Calu3 (cell line): Measurements from ENCODE around the gene RPS6KA2. TPM values are rescaled to one million over a fixed set of nuclear protein-coding genes. Genes with fewer than 3 reads are reported as not detected.

Experiments used
- BruUV-seq: library from RNA; stranded (reverse); fragments of 400-500 nt; replicated peaks from 2 replicates; lab custom pipeline; 2021; lab: Mats Ljungman, UMichigan
- CTCF ChIA-PET: fragments of 300-600 bp; sonication (Branson Sonifier 250); formaldehyde crosslinking; loops from one replicate; lab custom pipeline; 2022; ENCODE audit warnings: antibody characterized with exemption; lab: Charles Lee
- DNase-seq: peaks from one replicate; pipeline ENCODE4 v3.0.0; 2022
- H3K27ac Mint-ChIP-seq: one replicate; pipeline ENCODE4 v1.8.0; 2022; ENCODE audit warnings: mixed read lengths; ENCODE audit not compliant: unreplicated experiment
- H3K27me3 Mint-ChIP-seq: one replicate; pipeline ENCODE4 v1.8.0; 2022; ENCODE audit warnings: mixed read lengths; ENCODE audit not compliant: unreplicated experiment
- H3K36me3 Mint-ChIP-seq: one replicate; pipeline ENCODE4 v1.8.0; 2022; ENCODE audit warnings: mild to moderate bottlenecking, moderate library complexity, mixed read lengths; ENCODE audit not compliant: insufficient read depth, unreplicated experiment
- H3K4me1 Mint-ChIP-seq: one replicate; pipeline ENCODE4 v1.8.0; 2022; ENCODE audit warnings: mild to moderate bottlenecking, low read depth, mixed read lengths; ENCODE audit not compliant: unreplicated experiment
- H3K4me3 Mint-ChIP-seq: one replicate; pipeline ENCODE4 v1.8.0; 2022; ENCODE audit warnings: mild to moderate bottlenecking, low read depth, moderate library complexity, mixed read lengths; ENCODE audit not compliant: unreplicated experiment
- H3K9me3 Mint-ChIP-seq: one replicate; pipeline ENCODE4 v1.8.0; 2022; ENCODE audit warnings: low read depth, mixed read lengths; ENCODE audit not compliant: unreplicated experiment
- intact Hi-C: fragments of 100-400 bp; cut with micrococcal nuclease; formaldehyde crosslinking; loops from one replicate; pipeline ENCODE4 v1.10.0; 2022; ENCODE audit not compliant: unreplicated experiment
- total RNA-seq: library from RNA; stranded (reverse); gene quantifications from 2 replicates; pipeline ENCODE4 v1.2.3, GENCODE V29; 2022
- TF ChIP-seq, protein P1 (sequence below): fragments of 200-600 bp; IDR thresholded peaks from one replicate; pipeline ENCODE4 v1.8.0; 2022; ENCODE audit warnings: antibody characterized with exemption; ENCODE audit not compliant: unreplicated experiment

Gene RPS6KA2
- total RNA-seq, 1 experiment from 2014 or later: 41.3 TPM

DNA sequence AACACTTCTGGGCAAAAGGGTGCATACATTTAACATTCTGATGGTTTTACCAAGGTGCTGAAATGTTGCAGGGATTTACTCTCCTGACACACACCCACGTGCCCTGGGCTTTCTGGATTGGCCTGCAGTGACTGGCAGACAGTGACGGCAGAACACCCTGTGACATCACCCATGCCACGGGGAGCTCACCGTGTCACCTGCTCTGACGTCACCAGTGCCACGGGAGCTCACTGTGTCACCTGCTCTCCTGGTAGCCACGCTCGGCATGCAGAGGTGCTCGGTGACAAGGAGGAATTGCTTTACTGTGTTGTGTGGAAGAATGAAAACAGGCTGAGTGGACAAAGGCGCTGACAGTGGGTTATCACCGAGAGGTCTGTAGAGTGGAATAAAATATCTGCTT is 139.9 kb downstream of the RPS6KA2 start:
- Mint-ChIP-seq H3K4me1 (peaks cover 21% of the 10 kb centered on the region), H3K36me3 (peaks cover 23% of the 10 kb centered on the region), H3K4me3 (no peak overlapping the region), H3K27ac (no peak overlapping the region), H3K9me3 (no peaks in the 10 kb centered on the region), H3K27me3 (no peaks in the 10 kb centered on the region)
- TF ChIP-seq, protein P1, sequence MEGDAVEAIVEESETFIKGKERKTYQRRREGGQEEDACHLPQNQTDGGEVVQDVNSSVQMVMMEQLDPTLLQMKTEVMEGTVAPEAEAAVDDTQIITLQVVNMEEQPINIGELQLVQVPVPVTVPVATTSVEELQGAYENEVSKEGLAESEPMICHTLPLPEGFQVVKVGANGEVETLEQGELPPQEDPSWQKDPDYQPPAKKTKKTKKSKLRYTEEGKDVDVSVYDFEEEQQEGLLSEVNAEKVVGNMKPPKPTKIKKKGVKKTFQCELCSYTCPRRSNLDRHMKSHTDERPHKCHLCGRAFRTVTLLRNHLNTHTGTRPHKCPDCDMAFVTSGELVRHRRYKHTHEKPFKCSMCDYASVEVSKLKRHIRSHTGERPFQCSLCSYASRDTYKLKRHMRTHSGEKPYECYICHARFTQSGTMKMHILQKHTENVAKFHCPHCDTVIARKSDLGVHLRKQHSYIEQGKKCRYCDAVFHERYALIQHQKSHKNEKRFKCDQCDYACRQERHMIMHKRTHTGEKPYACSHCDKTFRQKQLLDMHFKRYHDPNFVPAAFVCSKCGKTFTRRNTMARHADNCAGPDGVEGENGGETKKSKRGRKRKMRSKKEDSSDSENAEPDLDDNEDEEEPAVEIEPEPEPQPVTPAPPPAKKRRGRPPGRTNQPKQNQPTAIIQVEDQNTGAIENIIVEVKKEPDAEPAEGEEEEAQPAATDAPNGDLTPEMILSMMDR: no peak
- no TSS peak for BruUV-seq
- CTCF ChIA-PET: no interaction called here
- intact Hi-C loops: no loop called here
- no peak for DNase-seq

DNA sequence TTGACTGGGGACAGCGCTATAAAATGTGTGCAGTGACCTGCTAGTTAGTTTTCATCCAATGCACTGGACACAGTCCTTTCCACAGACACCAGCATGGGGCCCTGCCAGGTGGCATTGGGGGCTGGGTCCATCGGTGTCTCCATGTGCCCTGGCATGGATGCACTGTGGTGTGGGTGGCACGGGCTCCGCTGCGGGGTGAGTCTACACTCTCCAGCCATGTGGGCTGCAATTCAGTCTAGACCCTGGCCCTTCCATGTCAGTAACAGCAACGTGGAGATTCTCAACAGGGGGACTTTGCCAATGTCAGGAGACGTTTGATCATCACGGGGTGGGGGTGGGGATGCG is 140.5 kb downstream of the RPS6KA2 start:
- BruUV-seq: no TSS peak
- intact Hi-C loops: no loop called here
- H3K4me1 Mint-ChIP-seq: peaks cover 15% of the 10 kb centered on the region

DNA sequence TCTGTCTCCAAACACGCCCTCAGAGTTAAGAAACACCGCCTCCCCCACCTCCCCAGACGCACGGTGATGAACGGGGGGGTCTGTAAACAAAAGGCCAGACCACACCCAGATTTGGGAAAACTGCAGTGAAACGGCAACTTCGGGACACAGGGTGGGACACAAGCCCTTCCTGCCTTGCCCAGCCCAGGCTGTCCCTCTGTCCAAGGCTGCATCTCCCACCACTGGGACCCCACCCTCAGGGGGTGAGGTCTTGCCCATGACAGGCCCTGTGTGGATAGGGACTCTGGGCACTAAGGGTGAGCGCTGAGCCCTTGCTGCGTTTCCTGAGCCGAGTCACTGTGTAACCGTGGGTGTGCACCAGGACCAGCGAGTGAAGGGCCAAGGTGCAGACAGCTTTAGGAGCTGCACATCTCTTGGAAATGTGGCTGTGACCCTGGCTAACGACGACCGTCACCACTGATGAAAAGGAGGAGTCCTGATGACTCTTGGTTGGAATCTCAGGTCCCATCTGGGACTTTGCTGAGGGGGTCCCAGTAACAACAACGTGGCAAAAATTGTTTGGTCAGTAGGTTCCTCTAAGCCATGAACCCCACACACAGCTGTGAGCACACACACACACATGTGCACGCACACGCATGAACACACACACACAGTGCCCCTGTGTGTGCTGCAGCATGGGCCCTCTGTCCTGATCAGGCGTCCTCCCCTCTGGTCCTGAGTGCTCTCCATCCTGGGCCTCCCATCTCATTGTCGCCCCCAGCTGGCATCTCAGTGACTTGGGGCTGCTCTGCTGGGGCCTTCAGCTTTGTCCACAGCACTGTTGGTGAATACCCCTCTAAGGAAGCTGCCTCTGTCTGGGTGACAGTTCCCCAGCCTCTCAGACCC is 141.2 kb downstream of the RPS6KA2 start:
- Mint-ChIP-seq H3K36me3 (peaks cover 22% of the 10 kb centered on the region), H3K9me3 (no peaks in the 10 kb centered on the region), H3K4me3 (no peak overlapping the region), H3K4me1 (peaks cover 9% of the 10 kb centered on the region), H3K27ac (no peak overlapping the region), H3K27me3 (no peaks in the 10 kb centered on the region)
- BruUV-seq: no TSS peak
- intact Hi-C loops: no loop called here
- CTCF ChIA-PET: interaction anchor here (0.6 kb wide), 1 partner anchor 12 kb away, joined by 4 read pairs; no protein-coding TSS in a partner anchor
- TF ChIP-seq, protein P1: no peak
- no peak for DNase-seq

More for the DNA sequence above, 140.5 kb downstream of the RPS6KA2 start:
- no peak overlapping the region for H3K27ac Mint-ChIP-seq
- peaks cover 23% of the 10 kb centered on the region for H3K36me3 Mint-ChIP-seq
- no peaks in the 10 kb centered on the region for H3K27me3 Mint-ChIP-seq
- H3K9me3 Mint-ChIP-seq: no peaks in the 10 kb centered on the region
- H3K4me3 Mint-ChIP-seq: no peak overlapping the region
- TF ChIP-seq, protein P1: no peak
- CTCF ChIA-PET: interaction anchor here (0.6 kb wide), 1 partner anchor 13 kb away, joined by 4 read pairs; no protein-coding TSS in a partner anchor
- no peak for DNase-seq

DNA sequence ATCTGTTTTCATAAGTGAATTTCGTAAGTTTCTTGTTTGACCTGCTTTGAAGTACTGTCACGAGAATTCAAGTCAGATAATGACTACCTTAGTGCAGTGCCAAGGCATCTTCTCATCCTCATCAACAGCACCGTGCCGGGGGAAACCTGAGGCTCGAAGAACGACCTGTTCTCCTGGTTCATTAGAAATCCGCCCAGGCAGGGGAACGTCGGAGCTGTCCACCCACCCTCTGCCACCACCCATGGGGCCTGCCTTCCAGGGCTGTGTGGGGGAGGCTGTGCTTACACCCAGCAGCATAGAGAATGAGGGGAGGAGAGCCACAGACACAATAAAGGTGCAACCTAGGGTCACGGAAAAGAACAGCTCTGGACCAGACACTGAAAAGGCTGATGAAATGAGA is 142.2 kb downstream of the RPS6KA2 start:
- TF ChIP-seq, protein P1: no peak
- DNase-seq: no peak
- Mint-ChIP-seq H3K4me1 (no peaks in the 10 kb centered on the region), H3K4me3 (no peak overlapping the region), H3K36me3 (peaks cover 20% of the 10 kb centered on the region), H3K27ac (no peak overlapping the region), H3K27me3 (no peaks in the 10 kb centered on the region), H3K9me3 (no peaks in the 10 kb centered on the region)
- CTCF ChIA-PET: no interaction called here
- no TSS peak for BruUV-seq
- intact Hi-C loops: no loop called here
